Activated CD4-positive, alpha-beta T cell treated with anti-CD3 and anti-CD28 coated beads, Interleukin-2, amount 50 U/mL, for 4 hours (primary cell): ENCODE data around the gene RBM5.

Source experiments
- DNase-seq, 2 experiments: peaks; one replicate each; pipeline ENCODE4 v3.0.0-alpha.2; 2020

Gene RBM5

DNA sequence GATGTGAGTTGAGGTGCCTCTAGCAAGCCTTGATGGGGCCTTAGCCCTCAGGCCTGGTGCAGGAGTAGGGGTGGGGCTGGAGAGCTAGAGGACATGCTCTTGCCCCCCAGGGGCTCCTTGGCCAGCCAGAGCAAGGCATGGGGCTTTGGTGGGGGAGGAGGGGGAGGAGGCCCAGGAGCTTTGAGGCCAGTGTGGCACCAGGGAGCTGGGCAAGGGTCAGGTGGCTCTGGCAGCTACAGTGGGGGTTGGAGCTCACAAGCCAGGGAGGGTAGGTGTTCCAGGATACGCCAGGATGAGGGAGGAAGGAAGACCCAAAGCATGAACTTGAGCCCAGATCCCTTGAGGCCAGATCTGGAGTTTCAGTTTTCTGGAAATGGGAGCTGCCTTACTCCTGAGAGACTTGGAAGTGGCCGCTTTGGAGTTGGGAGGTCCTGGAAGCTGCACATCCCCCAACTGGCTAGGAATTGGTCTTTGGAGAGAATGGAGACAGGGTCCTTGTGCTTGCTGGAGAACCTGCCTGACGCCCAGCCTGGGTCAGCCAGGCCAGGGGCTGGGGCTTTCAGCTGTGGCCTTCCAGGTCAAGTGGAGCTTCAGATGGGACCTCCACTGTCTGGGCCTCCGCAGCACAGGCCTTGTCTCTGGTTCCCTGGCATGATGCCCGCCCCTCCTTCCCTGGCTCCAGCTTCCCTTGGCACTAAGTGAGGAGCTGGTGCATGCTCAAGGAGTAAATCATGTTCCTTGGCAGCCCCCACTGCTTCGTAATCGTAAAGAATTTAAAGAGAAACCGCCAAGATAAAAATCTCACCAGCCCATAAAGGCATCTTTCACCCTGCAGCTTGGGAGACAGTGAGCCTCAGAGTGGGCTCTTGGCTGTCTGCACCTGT lies 75.1 kb downstream of the RBM5 start:
- DNase-seq: no peak

GRCh38 chr3:50164481-50164880 lies 75.8 kb downstream of the RBM5 start:
- no peak for DNase-seq

DNA sequence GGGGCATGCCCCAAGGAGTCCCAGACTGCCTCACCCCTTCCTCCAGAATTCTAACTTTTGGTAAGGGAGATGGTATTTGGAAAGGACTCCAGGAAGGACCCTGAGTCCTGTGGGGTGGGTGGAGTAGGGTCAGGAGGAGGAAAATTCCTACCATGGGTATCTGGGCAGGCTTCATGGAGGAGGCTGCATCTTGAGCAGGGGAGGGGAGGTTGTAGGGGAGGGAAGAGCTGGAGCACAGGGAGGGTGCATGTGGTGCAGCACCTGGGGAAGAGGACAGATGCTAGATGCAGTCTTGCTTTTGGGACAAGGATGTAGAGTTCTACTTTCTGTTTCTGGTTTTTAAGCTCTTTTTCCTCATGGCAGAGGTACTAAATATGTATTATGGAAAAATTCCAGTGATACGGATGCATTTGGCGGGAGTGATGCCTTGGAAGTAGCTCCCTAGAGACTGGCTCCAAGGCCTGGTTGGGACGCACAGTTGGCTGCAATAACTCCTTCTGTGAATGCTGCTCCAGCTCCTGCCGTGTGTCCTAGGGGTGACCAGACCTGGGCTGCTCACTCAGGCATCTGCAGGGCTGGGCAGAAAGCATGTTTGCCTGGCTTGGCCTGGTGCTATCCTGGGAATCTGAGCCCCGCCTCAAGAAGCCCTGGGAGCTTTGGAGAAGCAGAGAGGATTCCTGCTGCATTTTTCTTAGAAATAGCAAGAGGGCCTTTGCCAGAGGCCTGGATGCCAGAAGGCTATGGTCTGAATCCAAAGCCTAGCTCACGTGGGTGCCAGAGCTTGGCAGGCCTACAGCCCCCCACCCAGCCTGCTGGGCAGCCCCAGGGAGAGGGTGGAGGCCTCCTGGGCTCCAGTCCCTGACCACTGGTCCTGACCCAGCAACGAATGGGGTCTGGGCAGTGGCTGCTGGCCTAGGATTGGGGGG lies 76.5 kb downstream of the RBM5 start:
- DNase-seq: no peak

DNA sequence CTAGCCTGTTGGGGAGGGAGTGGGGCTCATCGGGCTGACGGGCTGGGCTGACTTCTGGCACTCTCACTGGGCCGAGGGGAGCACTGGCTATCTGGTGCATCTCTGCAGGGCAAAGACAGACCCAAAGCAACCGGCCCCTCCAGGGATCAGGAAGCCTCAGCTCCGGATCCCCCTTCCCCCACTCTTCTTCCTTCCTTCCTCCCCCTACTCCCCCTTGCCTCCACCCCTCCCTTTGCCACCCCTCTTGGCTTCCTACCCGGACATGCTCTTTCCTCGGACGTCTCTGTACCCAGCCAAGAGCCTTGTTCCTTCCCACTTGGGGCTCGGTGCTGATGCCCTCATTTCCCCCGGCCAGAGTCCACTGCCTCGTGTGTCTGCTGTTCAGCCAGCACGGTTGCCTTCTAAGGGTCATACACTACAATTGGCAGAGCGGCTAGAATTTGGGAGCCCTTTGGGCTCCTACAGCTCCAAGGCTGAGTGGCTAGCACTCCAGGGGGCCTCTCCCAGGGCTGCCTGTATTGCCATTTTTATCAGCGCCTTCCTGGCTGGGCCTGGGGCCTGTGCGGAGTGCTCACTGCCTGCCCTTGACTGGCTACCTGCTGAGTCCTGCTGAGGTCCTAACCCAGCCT lies 77.3 kb downstream of the RBM5 start:
- DNase-seq: no peak

DNA sequence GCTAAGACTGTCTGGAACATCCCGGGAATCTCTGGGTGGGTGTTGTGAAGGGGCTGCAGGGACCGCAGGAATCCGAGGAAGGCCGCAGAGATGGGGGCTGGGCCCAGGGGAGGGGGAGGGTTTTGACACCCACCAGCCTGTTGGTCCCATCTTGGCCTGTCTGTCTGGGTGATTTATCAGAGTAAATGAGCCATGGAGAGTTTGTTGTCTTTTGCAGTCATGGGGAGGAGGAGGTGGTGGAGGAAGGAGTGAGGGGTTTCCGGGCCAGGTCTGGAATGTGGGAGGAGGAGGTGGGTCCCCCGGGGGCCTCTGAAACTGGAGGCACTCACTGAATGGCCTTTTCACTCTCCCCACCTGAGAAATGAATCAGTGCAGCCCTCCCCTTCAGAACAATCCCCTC lies 77.9 kb downstream of the RBM5 start:
- DNase-seq: no peak

DNA sequence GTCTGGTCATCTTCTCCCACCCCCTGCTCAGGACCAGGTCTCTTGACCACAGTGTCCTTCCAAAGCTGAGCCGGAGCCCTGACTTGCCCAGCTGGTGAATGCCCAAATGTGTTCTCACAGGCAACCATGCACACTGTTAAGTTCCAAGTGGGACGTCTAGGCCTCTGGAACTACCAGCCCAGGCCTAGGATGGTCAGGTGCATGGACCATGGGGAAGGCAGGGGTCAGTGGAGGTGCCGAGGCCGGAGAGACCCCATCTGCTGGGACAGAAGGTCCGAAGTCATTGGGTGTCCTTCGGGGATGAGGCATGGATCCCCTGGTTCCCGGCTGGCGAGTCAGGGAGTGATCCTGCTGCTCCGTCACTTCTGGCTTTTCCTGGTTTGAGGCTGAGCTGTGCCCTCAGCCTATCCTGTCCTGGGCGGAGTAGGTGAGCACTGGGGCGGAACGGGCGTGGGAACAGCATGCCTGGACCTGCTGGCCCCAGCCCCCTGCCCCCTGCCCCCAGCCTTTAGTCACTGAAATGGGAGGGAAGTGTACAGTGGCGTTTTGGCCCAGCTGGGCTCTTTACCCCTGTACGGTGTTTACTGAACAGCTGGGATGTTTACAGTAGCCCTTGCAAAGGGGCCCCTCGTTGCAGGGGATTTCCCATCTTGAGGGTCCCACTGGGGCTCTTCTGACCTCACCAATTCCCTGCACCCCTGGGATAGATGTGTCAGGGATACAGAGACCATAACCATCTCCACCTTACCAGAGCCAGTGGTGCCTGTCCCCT lies 78.5 kb downstream of the RBM5 start:
- no peak for DNase-seq

DNA sequence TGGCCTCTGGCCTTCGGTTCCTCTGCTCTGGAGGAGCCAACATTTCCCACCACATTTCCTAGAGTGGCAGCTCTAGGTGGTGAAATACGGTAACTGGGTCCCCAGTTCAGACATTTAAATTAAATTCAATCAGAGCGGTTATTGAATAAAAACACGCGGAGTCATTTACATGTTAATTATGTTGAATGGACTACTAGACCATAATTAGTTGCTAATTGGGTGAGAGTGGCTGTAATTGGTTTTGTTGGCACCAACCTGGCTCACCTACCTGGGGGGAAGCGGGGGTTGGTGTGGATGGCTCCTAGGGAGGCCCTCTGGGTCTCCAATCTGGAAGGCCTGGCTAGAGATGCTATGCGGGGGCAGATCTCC lies 79.1 kb downstream of the RBM5 start:
- no peak for DNase-seq

- no peak for DNase-seq
These were observed 79.7 kb downstream of the RBM5 start for GRCh38 chr3:50168388-50168787.
